ENCODE results near the gene IPO13. TPM values are rescaled to one million over a fixed set of nuclear protein-coding genes. Genes with fewer than 3 reads are reported as not detected.

IPO13 gene
- total RNA-seq, 1 donor from 2014 or later, result 31.4 TPM

DNA sequence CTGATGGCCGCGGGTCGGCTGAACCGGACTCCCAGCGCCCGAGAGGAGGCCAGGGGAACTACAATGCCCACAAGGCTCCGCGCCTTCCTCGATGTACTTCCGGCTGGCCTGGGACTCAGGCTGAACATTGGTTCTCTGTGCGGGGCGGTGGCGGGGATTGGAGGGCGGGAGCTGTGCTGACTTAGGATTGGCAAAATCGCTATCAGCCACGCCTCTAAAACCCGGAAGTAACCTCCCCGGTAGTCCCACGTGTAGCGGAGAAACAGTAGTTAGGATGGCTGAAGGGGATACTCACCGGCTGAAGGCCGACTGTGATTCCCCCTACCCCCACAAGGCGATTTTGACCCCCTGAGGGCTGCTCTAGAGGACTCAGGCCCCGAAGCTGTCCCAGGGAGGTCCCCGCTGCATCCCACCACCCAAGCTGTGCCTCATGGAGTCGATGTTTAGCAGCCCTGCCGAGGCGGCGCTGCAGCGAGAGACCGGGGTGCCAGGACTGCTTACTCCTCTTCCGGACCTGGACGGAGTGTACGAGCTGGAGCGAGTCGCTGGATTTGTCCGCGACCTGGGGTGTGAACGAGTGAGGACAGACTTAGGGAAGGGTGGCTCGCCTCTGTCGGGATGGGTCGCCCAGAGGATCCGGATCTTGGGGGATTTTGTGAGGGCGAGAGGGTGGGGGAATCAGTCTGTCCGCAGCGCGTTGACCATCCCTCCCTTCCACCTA lies 23.2 kb downstream of the IPO13 start, which contains the start of gene DPH2:
DPH2 (plus strand) TSS at position 265 of the 721 bp plus-strand sequence; CDS start at position 431, 166 bp downstream.
- intact Hi-C loops (cut with micrococcal nuclease), result loop anchor here (1.0 to 10.0 kb wide), 10 partner anchors 24 to 1717 kb away; partner anchors contain the start of genes ARMH1, CCDC30, CDC20 and DMAP1

DNA sequence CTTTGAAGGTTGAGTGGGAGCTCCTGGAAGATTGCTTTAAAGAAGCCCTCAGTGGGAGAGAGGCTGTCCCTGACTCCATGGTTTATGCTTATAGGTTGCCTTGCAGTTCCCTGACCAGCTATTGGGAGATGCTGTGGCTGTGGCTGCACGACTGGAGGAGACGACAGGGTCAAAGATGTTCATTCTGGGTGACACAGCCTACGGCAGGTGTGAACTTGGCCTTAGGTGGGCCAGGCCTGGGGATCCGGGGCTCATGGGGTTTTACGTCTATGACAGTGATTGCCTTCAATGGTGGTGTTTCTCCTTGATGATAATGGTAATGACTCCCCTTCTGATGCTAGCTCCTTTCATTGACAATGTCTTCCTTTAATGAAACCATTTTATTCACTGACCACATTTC lies 23.8 kb downstream of the IPO13 start:
- intact Hi-C loops (cut with micrococcal nuclease), result loop anchor here (5.0 to 10.0 kb wide), 5 partner anchors 244 to 1717 kb away; partner anchors contain the start of genes ARMH1, CCDC30, DMAP1 and GPBP1L1

DNA sequence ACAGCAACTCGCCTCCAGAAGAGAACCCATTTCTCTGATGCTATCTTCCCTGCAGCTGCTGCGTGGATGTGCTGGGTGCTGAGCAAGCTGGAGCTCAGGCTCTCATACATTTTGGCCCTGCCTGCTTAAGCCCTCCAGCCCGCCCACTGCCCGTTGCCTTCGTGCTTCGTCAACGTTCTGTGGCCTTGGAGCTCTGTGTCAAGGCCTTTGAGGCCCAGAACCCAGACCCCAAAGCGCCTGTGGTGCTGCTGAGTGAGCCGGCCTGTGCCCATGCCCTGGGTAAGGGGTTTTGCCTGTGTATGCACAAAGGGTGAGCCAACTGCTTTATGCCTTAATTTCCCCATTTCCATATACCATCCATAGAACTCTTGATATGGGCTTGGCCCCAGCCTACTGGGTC lies 24.2 kb downstream of the IPO13 start:
- intact Hi-C loops (cut with micrococcal nuclease), result loop anchor here (5.0 to 10.0 kb wide), 5 partner anchors 244 to 1716 kb away; partner anchors contain the start of genes ARMH1, CCDC30, DMAP1 and GPBP1L1

DNA sequence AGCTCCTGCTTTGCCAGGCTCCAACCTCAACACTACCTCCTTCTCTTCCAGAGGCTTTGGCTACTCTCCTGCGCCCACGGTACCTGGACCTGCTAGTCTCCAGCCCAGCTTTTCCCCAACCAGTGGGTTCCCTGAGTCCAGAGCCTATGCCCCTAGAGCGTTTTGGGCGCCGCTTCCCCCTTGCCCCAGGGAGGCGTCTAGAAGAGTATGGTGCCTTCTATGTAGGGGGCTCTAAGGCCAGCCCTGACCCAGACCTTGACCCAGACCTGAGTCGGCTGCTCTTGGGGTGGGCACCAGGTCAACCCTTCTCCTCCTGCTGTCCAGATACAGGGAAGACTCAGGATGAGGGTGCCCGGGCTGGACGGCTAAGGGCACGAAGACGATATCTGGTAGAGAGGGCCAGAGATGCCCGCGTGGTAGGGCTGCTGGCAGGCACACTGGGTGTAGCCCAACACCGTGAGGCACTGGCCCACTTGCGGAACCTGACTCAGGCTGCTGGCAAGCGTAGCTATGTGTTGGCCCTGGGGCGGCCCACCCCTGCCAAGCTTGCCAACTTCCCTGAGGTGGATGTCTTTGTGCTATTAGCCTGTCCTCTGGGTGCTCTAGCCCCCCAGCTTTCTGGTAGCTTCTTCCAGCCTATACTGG lies 24.7 kb downstream of the IPO13 start:
- intact Hi-C loops (cut with micrococcal nuclease), result loop anchor here (5.0 to 10.0 kb wide), 5 partner anchors 243 to 1716 kb away; partner anchors contain the start of genes ARMH1, CCDC30, DMAP1 and GPBP1L1

DNA sequence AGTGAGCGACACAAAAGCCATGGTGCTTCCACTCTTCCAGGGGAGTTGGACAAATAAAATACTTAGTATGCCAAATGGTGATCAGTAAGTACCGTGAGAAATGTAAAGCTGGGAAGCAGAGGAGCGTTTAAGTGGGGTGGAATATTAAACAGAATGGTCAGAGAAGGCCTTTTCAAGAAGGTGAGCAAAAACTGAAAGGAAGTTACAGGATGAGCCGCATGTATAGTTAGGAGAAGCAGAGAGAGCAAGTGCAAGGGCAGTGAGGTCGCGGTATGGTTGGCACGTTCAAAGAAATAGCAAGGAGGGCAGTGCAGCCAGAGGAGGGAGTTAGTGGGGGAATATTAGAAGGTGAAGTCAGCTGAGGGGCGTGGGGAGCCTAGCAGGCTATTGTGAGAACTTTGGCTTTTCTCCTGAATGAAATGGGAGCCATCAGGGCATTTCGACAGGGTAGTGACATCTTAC lies 27.3 kb downstream of the IPO13 start:
- intact Hi-C loops (cut with micrococcal nuclease), result loop anchor here (1.0 to 10.0 kb wide), 13 partner anchors 17 to 1713 kb away; partner anchors contain the start of genes ARMH1, CCDC24, CCDC30 and CFAP57

DNA sequence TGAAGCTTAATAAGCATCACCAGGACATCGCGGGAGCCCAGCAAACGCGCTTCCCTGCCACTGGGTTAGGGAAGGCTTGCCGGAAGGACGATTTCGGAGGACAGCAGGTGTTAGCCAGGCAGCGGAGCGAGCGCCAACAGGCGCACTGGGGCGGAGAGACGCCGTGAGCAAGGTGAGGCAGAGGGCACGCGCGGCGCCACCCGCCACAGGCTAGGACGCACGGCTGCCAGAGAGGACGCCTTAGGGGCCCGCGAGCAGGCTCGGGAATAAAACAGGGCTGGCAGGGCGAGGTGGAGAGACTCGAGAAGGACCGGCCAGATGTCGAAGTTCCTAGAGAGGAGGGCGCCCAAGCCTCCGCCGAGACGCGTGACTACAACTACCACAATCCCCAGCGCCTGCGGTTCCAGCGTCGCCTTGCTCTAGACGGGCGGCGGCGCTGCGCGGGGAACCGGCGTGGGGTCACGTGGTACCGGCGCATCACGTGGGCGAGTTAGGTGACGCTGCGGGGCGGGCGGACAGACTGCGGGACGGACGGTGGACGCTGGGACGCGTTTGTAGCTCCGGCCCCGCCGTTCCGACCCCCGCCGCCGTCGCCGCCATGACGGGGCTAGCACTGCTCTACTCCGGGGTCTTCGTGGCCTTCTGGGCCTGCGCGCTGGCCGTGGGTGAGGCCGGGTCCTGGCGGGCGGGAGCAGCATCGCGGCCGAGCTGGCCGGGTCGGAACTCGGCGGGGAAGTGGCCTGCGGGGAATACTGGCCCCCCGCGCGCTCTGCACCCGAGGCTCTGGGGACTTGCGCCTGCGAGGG lies 27.9 kb downstream of the IPO13 start, which contains the start of gene ATP6V0B:
ATP6V0B (plus strand) TSS at position 518 of the 806 bp plus-strand sequence; CDS start at position 599, 81 bp downstream.
- intact Hi-C loops (cut with micrococcal nuclease), result loop anchor here (1.0 to 10.0 kb wide), 13 partner anchors 17 to 1713 kb away; partner anchors contain the start of genes ARMH1, CCDC24, CCDC30 and CFAP57

DNA sequence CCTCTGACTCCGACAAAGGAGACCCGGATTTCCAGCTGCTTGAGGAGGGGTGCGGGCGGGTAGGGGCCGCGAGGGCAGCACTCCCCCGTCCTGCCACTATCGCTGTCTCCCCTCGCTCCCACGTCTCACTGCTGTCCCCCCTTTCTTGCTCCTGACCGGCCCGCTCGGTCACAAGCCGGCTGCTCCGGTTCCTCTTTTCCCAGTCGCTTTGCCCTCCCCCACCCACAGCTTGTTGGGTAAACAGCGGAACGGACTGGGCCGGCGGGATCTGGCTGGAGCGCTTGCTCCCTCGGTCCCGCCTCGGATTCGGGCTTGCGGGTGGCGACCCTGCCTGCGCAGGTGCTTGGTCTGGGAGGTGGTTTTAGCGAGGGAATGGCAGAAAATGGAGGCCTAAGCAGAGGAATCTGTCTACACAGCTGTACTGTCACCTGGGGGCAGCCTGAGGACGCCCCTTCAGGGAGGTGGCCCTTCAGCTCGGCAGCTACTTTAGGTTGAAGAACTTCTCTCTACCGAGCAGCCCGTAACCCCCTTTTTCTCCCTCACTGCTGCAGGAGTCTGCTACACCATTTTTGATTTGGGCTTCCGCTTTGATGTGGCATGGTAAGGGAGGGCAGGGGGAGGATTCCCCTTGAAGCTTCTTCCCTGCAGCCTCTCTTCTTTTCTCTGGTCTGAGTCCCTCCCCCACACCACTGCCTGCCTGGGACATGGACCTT lies 28.7 kb downstream of the IPO13 start:
- intact Hi-C loops (cut with micrococcal nuclease), result loop anchor here (10.0 kb wide), 2 partner anchors 239 to 1609 kb away; partner anchors contain the start of genes DMAP1 and NASP

DNA sequence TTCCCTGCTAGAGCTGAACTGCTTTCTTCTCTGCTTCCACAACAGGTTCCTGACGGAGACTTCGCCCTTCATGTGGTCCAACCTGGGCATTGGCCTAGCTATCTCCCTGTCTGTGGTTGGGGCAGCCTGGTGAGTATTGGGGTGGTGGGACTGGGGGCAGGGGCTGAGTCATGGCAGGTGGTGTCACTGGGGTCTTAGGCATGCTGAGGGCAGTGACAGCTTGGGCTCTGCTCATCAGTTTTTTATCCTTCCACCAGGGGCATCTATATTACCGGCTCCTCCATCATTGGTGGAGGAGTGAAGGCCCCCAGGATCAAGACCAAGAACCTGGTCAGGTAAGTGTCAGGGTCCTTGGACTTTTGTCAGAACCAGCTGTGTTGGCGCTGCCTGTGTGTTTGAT lies 29.3 kb downstream of the IPO13 start:
- intact Hi-C loops (cut with micrococcal nuclease), result loop anchor here (10.0 kb wide), 2 partner anchors 239 to 1609 kb away; partner anchors contain the start of genes DMAP1 and NASP

DNA sequence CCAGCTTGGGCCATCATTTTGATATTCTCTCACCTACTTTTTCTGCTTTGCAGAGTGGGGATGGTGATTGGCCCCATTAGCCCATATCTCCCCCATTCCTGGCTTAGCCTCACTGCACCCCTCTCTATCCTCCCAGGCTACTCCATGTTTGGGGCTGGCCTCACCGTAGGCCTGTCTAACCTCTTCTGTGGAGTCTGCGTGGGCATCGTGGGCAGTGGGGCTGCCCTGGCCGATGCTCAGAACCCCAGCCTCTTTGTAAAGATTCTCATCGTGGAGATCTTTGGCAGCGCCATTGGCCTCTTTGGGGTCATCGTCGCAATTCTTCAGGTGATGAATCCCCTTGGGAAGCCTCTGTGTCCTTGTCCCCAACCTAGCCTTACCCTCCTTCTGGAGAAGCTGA lies 30.1 kb downstream of the IPO13 start:
- intact Hi-C loops (cut with micrococcal nuclease), result loop anchor here (10.0 kb wide), 2 partner anchors 238 to 1608 kb away; partner anchors contain the start of genes DMAP1 and NASP

DNA sequence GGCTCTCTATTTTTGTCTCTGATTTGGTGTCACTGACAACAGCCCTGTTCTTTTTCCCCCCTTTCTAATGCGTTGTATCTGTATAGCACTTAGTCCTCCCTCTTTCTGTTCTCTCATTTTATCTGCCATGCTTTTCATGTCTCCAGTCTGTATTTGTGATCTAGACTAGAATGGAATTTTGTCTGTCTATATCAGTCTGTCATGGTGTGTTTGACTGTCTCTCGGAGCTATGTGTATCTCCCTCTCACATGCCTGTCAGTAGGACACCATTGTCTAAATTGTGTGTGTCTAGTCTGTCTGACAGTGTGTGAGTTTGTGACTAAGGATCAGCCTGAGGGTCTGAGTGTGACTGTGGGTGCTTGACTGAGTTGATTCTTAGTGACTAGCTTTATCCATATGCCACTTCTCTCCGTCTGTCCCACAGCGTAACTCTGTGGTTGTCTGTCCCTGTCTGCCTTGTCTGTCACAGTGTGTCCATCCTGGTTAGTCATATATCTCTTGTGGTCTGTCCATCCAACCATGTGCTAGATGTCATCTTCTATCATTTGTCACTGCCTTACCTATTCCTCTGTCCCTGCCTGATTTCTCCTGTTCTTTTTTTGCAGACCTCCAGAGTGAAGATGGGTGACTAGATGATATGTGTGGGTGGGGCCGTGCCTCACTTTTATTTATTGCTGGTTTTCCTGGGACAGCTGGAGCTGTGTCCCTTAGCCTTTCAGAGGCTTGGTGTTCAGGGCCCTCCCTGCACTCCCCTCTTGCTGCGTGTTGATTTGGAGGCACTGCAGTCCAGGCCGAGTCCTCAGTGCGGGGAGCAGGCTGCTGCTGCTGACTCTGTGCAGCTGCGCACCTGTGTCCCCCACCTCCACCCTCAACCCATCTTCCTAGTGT lies 30.9 kb downstream of the IPO13 start:
- intact Hi-C loops (cut with micrococcal nuclease), result loop anchor here (10.0 kb wide), 2 partner anchors 237 to 1607 kb away; partner anchors contain the start of genes DMAP1 and NASP

DNA sequence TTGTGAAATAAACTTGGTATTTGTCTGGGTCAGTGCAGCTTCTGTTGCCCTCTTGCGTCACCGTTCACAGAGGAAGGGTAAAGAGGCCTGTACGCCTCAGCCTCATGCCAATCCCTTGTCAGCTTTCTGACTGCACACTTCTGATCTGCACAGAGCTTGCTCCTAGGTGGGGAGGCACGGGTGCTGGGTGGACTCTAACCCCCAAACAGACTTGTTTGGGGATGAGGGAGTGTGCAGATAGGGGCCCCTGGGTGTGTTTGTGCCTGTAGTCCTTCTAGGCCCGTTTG lies 31.5 kb downstream of the IPO13 start:
- intact Hi-C loops (cut with micrococcal nuclease), result loop anchor here (10.0 kb wide), 2 partner anchors 237 to 1607 kb away; partner anchors contain the start of genes DMAP1 and NASP

DNA sequence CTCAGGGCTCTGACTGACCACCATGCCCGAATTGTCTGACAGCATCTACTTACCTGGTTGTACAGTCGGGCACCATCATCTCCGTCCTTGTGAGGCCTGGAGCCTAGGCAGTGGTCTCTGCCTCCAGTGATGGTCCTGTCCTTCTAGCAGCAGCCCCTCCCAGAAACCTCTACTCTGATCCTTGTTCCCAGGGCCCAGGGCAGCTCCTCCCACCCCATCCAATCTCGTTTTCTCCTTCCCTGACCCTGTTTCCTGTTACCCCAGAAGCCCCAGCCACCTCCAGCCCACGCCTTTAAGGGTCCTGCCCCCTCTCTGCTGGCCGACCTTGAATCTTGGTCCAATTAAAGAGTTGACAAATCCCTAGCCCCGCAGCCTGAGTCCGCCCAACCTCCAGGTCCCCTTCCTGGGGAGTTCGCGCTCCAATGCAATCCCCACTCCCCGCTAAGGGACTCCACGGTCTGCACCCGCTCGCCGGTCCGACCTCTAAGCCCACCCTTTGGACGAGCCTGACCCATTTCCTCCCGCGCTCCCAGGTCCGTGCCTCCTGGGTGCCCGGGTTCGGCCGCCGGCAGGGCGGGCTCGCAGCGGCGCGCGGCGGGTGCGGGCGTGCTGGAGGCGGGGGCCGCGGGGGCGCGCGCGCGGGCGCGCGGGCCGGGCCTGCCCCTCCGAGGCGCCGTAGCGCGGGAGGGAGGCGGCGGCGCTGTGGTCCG lies 32.0 kb downstream of the IPO13 start, which contains the start of gene B4GALT2:
B4GALT2 (plus strand) TSS at position 660 of the 710 bp plus-strand sequence. CDS start 1,951 bp downstream, outside the sequence.
- intact Hi-C loops (cut with micrococcal nuclease), result loop anchor here (10.0 kb wide), 2 partner anchors 236 to 1606 kb away; partner anchors contain the start of genes DMAP1 and NASP

DNA sequence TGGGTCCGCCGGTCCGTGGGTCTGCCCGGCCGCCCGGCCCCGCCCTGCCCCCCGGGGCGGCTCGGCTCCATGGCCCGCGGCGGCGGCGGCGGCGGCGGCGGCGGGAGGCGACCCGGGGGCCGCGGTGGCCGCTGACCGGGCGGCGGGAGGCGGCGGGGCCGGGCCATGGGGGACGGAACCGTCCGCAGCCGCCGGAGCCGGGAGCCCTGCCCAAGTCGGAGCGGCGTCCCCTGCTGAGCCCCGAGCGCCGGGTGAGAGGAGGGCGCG lies 32.4 kb downstream of the IPO13 start:
- intact Hi-C loops (cut with micrococcal nuclease), result loop anchor here (10.0 kb wide), 2 partner anchors 236 to 1606 kb away; partner anchors contain the start of genes DMAP1 and NASP

DNA sequence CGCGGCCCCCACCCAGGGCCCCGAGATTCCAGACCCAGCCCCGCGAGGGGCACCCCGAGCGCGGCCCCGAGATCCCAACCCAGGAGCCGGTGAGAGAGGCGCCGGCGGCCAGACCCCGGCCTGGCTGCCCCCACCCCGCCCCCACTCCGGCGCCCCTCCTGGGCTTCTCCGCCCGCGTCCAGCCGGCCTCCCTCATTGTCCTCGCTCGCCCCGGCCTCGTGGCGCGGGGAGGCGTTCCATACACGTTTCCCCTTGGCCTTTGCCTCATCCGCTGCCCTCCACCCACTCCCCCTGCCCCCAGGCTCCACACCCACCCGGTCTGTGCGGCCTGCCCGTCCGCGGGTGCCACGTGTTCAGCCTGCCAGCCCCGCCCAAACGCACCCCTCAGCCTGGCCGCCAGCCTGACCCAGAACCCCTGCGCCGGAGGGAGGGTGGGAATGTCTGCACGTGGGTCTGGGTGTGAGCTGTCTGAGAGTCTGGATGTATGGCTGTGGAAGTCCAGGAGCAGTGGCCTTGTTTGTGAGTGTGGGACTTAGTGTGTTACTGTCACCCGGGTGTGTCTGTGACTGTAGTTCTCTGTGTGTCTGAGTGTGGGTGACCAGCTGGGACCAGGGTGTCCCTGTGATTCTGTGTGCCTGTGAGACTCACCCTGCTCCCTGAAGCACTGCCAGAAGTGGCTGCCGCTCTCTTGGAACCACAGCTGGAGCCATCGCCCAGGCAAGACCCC lies 32.9 kb downstream of the IPO13 start:
- intact Hi-C loops (cut with micrococcal nuclease), result loop anchor here (10.0 kb wide), 2 partner anchors 235 to 1605 kb away; partner anchors contain the start of genes DMAP1 and NASP

DNA sequence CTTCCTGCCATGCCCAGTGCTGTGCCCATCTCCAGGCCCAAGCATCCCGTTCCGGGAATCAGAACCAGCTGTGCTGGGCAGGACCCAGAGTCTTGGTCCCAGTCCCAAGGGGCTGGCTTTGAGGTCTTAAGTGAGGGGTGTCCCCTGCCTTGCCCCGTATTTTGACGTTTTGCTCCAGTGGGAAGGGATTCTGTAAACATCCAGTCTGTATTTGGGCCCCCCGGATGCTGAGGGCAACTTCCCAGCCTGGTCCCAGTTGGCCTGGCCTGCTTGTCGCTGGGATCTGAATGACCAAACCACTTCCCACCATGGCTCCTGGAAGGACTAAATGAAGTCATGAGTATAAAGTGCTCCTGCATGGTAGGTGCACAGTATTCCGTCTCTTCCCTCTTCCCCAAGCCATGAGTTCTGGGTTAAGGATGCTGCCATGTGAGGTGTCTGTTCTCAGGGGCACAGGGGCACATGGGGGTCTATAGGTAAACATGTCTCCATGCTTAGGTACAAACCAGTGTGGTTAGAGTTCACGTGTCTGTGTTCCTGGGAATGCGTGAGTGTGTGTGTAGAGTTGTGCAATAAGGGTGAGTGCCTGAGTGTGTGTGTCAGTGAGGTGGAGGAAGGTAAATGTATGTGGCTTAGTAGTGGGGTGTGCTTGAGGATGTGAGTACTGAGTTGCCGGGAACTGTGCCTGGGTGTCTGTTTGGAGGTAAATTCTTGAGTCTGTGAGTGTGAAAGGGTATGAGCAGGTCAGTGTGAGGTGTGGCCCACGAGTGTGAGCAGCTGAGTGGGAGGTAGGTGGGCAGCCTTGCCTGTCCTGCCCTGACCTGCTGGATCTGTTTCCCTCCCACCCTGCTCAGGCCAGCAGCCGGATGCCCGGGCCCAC lies 33.7 kb downstream of the IPO13 start:
- intact Hi-C loops (cut with micrococcal nuclease), result no loop called here

DNA sequence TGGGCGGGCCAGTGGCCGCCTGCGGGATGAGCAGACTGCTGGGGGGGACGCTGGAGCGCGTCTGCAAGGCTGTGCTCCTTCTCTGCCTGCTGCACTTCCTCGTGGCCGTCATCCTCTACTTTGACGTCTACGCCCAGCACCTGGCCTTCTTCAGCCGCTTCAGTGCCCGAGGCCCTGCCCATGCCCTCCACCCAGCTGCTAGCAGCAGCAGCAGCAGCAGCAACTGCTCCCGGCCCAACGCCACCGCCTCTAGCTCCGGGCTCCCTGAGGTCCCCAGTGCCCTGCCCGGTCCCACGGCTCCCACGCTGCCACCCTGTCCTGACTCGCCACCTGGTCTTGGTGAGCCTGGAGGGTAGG lies 34.4 kb downstream of the IPO13 start:
- intact Hi-C loops (cut with micrococcal nuclease), result no loop called here

DNA sequence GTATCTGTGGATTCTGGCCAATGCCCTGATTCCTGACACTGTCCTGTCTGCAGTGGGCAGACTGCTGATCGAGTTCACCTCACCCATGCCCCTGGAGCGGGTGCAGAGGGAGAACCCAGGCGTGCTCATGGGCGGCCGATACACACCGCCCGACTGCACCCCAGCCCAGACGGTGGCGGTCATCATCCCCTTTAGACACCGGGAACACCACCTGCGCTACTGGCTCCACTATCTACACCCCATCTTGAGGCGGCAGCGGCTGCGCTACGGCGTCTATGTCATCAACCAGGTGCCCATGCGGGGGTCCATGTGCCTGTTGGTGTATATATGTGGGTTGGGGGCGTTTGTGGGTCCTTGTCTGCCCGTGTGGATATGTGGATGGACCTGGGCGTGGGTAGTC lies 34.9 kb downstream of the IPO13 start:
- intact Hi-C loops (cut with micrococcal nuclease), result no loop called here
